IMR-90 (cell line): ENCODE data around the gene RMDN3. TPM values are rescaled to one million over a fixed set of nuclear protein-coding genes. Genes with fewer than 3 reads are reported as not detected.

Experiments
- NFE2L2 ChIP-seq: fragments of 150-350 bp; IDR thresholded peaks from 2 replicates; pipeline ENCODE4 v1.6.1; 2016; ENCODE audit warnings: low read depth, mild to moderate bottlenecking, low read length
- polyA plus RNA-seq, 3 experiments: library from polyadenylated mRNA; depleted of rRNA; stranded (reverse); fragments of >200 nt; gene quantifications; 2 replicates each; pipeline ENCODE4 v1.2.3, GENCODE V29; 2012; ENCODE audit warnings: low replicate concordance in 1 of 3
- total RNA-seq: library from RNA; depleted of rRNA; stranded (reverse); fragments of >200 nt; gene quantifications from 2 replicates; pipeline ENCODE4 v1.2.3, GENCODE V29; 2012
- TF ChIP-seq, protein P1 (sequence below): fragments of 150-350 bp; IDR thresholded peaks from 2 replicates; pipeline ENCODE4 v1.6.1; 2016; ENCODE audit warnings: low read depth, mild to moderate bottlenecking, low read length, moderate library complexity, borderline replicate concordance

The RMDN3 gene
- total and polyA plus RNA-seq, 2 of the 4 experiments (the other 2 are of a cell fraction) = 14.7 to 25.7 TPM

DNA sequence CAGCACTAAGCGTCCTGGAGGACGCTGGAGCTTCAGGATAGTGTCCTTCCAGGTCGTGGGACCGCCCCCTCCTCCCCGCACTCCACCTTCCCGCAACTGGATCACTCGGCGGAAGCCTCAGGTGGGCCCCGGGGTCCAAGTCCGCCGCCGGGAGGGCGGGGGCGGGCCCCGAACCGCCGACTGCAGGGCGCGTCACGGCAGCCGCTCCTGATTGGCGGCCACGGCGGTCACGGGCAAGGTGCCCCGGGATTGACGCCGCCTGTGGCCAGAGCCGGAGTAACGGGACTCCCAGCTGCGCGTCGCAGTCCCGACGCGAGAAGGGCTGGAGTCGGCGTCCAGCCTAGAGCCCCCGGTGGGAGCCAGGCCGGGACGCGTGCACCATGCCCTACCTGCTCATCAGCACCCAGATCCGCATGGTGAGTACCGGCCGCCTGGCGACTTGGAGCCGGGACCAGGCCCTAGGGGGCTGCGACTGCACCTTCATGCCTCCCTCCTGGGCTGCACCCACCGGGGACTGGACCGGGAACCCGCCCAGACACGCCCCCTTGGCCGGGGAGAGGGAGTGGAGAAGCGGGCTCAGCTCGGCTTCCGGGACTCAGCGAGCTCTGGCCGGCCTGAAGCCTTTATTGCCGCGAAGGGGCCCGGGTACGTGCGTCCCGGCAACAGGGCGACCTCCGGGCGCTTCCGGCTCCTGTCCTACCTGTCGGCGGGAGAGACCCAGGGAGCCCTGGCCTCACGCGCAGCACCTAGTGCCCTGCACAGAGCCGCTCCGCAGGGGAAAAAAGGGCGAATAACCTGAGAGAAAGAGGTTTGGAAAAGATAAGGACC lies 9.0 kb upstream of the RMDN3 start, which contains the start of gene GCHFR (continued):
- TF ChIP-seq, protein P1, sequence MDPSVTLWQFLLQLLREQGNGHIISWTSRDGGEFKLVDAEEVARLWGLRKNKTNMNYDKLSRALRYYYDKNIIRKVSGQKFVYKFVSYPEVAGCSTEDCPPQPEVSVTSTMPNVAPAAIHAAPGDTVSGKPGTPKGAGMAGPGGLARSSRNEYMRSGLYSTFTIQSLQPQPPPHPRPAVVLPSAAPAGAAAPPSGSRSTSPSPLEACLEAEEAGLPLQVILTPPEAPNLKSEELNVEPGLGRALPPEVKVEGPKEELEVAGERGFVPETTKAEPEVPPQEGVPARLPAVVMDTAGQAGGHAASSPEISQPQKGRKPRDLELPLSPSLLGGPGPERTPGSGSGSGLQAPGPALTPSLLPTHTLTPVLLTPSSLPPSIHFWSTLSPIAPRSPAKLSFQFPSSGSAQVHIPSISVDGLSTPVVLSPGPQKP = no peak
- no peak for TF ChIP-seq NFE2L2
